ENCODE results near the gene KAZALD1.
"Not testable (repeated sequence)": the region's sequence is repeated elsewhere in the genome, so short reads cannot be mapped to it uniquely, and the experiment has no call there.

GRCh38 chr10:101034404-101034803, 27.4 kb upstream of the KAZALD1 start:
- TF ChIP-seq, protein P1, sequence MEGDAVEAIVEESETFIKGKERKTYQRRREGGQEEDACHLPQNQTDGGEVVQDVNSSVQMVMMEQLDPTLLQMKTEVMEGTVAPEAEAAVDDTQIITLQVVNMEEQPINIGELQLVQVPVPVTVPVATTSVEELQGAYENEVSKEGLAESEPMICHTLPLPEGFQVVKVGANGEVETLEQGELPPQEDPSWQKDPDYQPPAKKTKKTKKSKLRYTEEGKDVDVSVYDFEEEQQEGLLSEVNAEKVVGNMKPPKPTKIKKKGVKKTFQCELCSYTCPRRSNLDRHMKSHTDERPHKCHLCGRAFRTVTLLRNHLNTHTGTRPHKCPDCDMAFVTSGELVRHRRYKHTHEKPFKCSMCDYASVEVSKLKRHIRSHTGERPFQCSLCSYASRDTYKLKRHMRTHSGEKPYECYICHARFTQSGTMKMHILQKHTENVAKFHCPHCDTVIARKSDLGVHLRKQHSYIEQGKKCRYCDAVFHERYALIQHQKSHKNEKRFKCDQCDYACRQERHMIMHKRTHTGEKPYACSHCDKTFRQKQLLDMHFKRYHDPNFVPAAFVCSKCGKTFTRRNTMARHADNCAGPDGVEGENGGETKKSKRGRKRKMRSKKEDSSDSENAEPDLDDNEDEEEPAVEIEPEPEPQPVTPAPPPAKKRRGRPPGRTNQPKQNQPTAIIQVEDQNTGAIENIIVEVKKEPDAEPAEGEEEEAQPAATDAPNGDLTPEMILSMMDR (IDR thresholded peaks at IDR 0.05 in 8 of 11, conservative IDR thresholded peaks at IDR 0.05 in 3 of 11), result not testable (repeated sequence)
- not testable (repeated sequence) for TF ChIP-seq POLR2A, POLR2AphosphoS5 (IDR thresholded peaks at IDR 0.05)

Data from spleen (tissue), 7 donors.